Mesenchymal stem cell (in vitro differentiated cells and primary cell): ENCODE results near the gene SOX6.
A peak's percentile ranks its signal among the peaks of the same experiment; 100 is the strongest.
"Not testable (repeated sequence)": the region's sequence is repeated elsewhere in the genome, so short reads cannot be mapped to it uniquely, and the experiment has no call there.

Experiments
- DNase-seq: peaks from one replicate; pipeline ENCODE4 v3.0.0-alpha.2; 2013
- H2AFZ ChIP-seq: one replicate; pipeline ENCODE4 v1.6.1; 2013; ENCODE audit warnings: low read depth, mild to moderate bottlenecking, control low read depth, inconsistent platforms, low read length, moderate library complexity
- H2AK5ac ChIP-seq: 2 replicates; pipeline ENCODE4 v1.6.1; 2013; ENCODE audit warnings: low read length, moderate library complexity, mild to moderate bottlenecking, inconsistent platforms; ENCODE audit not compliant: severe bottlenecking
- H2BK120ac ChIP-seq: one replicate; pipeline ENCODE4 v1.6.1; 2013; ENCODE audit warnings: low read depth, mild to moderate bottlenecking, inconsistent platforms, low read length, moderate library complexity
- H2BK12ac ChIP-seq, 2 experiments: one replicate each; pipeline ENCODE4 v1.6.1; 2013; ENCODE audit warnings: inconsistent platforms in 2 of 2, low read length in 2 of 2, mild to moderate bottlenecking in 2 of 2, moderate library complexity in 2 of 2, control low read depth in 1 of 2
- H2BK15ac ChIP-seq: one replicate; pipeline ENCODE4 v1.6.1; 2013; ENCODE audit warnings: mild to moderate bottlenecking, low read depth, inconsistent platforms; ENCODE audit not compliant: poor library complexity, severe bottlenecking
- H2BK5ac ChIP-seq: 2 replicates; pipeline ENCODE4 v1.6.1; 2013; ENCODE audit warnings: low read depth, mild to moderate bottlenecking, low read length, control low read depth, inconsistent platforms; ENCODE audit not compliant: poor library complexity, severe bottlenecking
- H3K14ac ChIP-seq, 2 experiments: one replicate each; pipeline ENCODE4 v1.6.1; 2013; ENCODE audit warnings: inconsistent platforms in 2 of 2, low read length in 2 of 2, control low read depth in 1 of 2, mild to moderate bottlenecking in 1 of 2, moderate library complexity in 1 of 2
- H3K18ac ChIP-seq, 2 experiments: one replicate each; pipeline ENCODE4 v1.6.1; 2013; ENCODE audit warnings: inconsistent platforms in 2 of 2, low read length in 2 of 2, control low read depth in 1 of 2, low read depth in 1 of 2, mild to moderate bottlenecking in 1 of 2
- H3K23ac ChIP-seq, 2 experiments: one replicate each; pipeline ENCODE4 v1.6.1; 2013; ENCODE audit warnings: inconsistent platforms in 2 of 2, low read length in 2 of 2, mild to moderate bottlenecking in 2 of 2, moderate library complexity in 2 of 2, control low read depth in 1 of 2
- H3K27ac ChIP-seq: 2 replicates; pipeline ENCODE4 v1.5.1; 2013; ENCODE audit warnings: mild to moderate bottlenecking, moderate library complexity, low read length, control low read depth, inconsistent platforms; ENCODE audit not compliant: poor library complexity, severe bottlenecking
- H3K27me3 ChIP-seq, 2 experiments: 2 replicates each; pipeline versions ENCODE4 v1.6.1 to v1.7.0; 2013; ENCODE audit warnings: low read length in 2 of 2, mild to moderate bottlenecking in 2 of 2, moderate library complexity in 2 of 2, control low read depth in 1 of 2, inconsistent platforms in 1 of 2; ENCODE audit not compliant: control insufficient read depth in 1 of 2, insufficient read depth in 1 of 2
- H3K36me3 ChIP-seq, 2 experiments: 2 replicates each; pipeline versions ENCODE4 v1.6.1 to v1.7.0; 2013; ENCODE audit warnings: low read length in 2 of 2, control low read depth in 1 of 2, inconsistent platforms in 1 of 2, low read depth in 1 of 2, mild to moderate bottlenecking in 1 of 2; ENCODE audit not compliant: insufficient read depth in 2 of 2, control insufficient read depth in 1 of 2
- H3K4ac ChIP-seq, 2 experiments: one replicate each; pipeline ENCODE4 v1.6.1; 2013; ENCODE audit warnings: inconsistent platforms in 2 of 2, low read length in 2 of 2, mild to moderate bottlenecking in 2 of 2, moderate library complexity in 2 of 2, control low read depth in 1 of 2, low read depth in 1 of 2
- H3K4me1 ChIP-seq: 2 replicates; pipeline ENCODE4 v1.6.1; 2013; ENCODE audit warnings: low read depth, low read length, control low read depth; ENCODE audit not compliant: control insufficient read depth, insufficient read depth
- H3K4me2 ChIP-seq: 2 replicates; pipeline ENCODE4 v1.6.1; 2013; ENCODE audit warnings: low read length, mild to moderate bottlenecking, inconsistent platforms; ENCODE audit not compliant: poor library complexity, severe bottlenecking
- H3K4me3 ChIP-seq, 2 experiments: 2 replicates each; pipeline versions ENCODE4 v1.5.1 to v1.7.0; 2013; ENCODE audit warnings: low read length in 2 of 2, mild to moderate bottlenecking in 2 of 2, control low read depth in 1 of 2, low read depth in 1 of 2; ENCODE audit not compliant: insufficient read depth in 1 of 2
- H3K79me1 ChIP-seq: replicated peaks from 2 replicates; pipeline ENCODE4 v1.6.1; 2013; ENCODE audit warnings: mild to moderate bottlenecking, control low read depth, low read length, inconsistent platforms; ENCODE audit not compliant: poor library complexity, severe bottlenecking
- H3K9ac ChIP-seq: 2 replicates; pipeline ENCODE4 v1.7.0; 2013; ENCODE audit warnings: mild to moderate bottlenecking, low read length, moderate library complexity
- H3K9me3 ChIP-seq: 2 replicates; pipeline ENCODE4 v1.7.0; 2013; ENCODE audit warnings: mild to moderate bottlenecking, low read length; ENCODE audit not compliant: control insufficient read depth
- H4K8ac ChIP-seq: one replicate; pipeline ENCODE4 v1.6.1; 2013; ENCODE audit warnings: inconsistent platforms, mild to moderate bottlenecking, low read length, moderate library complexity
- H4K91ac ChIP-seq: one replicate; pipeline ENCODE4 v1.6.1; 2013; ENCODE audit warnings: mild to moderate bottlenecking, low read length, inconsistent platforms
- WGBS: methylation state at CpG from one replicate; pipeline ENCODE4 v1.1.7; 2013; ENCODE audit warnings: mixed read lengths; 5-methylcytosine and 5-hydroxymethylcytosine counted together

The SOX6 gene

GRCh38 chr11:15922745-15923144, 433.6 kb downstream of the SOX6 start:
- not testable (repeated sequence) for H2AK5ac ChIP-seq

GRCh38 chr11:15920856-15921629, 435.3 kb downstream of the SOX6 start:
- Histone ChIP-seq H3K4ac (no peak overlapping the region), H3K4me1 (peaks cover 1% of the 10 kb centered on the region), H3K18ac (peak overlapping the region in 1 of 2 experiments; percentile 38), H3K9ac (no peak overlapping the region), H2AFZ (no peak overlapping the region), H3K4me3 (no peak overlapping the region), H3K36me3 (no peaks in the 10 kb centered on the region), H2BK5ac (no peak overlapping the region), H3K27ac (no peak overlapping the region), H2BK12ac (peak overlapping the region in 1 of 2 experiments; percentile 85), H3K14ac (no peak overlapping the region), H3K27me3 (peaks cover 0 to 23% of the 10 kb centered on the region in 2 experiments), H2AK5ac (no peak overlapping the region), H2BK15ac (no peak overlapping the region), H3K4me2 (no peak overlapping the region), H4K8ac (no peak overlapping the region), H4K91ac (no peak overlapping the region), H3K23ac (no peak overlapping the region), H2BK120ac (no peak overlapping the region), H3K79me1 (no peaks in the 10 kb centered on the region), H3K9me3 (no peaks in the 10 kb centered on the region)
- 86% methylated on average over 6 of the region's 6 CpGs for WGBS
- no peak for DNase-seq

More at GRCh38 chr11:15922745-15923144, 433.6 kb downstream of the SOX6 start:
- not testable (repeated sequence) for H3K4me2 ChIP-seq, H3K18ac ChIP-seq, DNase-seq, H3K36me3 ChIP-seq, H3K9me3 ChIP-seq, H2BK5ac ChIP-seq, H3K9ac ChIP-seq, H3K4me3 ChIP-seq, H2BK120ac ChIP-seq, H3K4me1 ChIP-seq, H3K14ac ChIP-seq, H3K27ac ChIP-seq, H2BK15ac ChIP-seq, H4K8ac ChIP-seq, H3K4ac ChIP-seq, H2AFZ ChIP-seq, H3K23ac ChIP-seq, H2BK12ac ChIP-seq, H3K79me1 ChIP-seq, H4K91ac ChIP-seq
- H3K27me3 ChIP-seq, result peaks cover 0 to 14% of the 10 kb centered on the region in 2 experiments
- WGBS, result 88% methylated on average over 5 of the region's 6 CpGs

GRCh38 chr11:15918674-15919073, 437.7 kb downstream of the SOX6 start:
- Histone ChIP-seq H3K36me3 (no peaks in the 10 kb centered on the region), H3K4ac (no peak overlapping the region), H2BK5ac (no peak overlapping the region), H2BK120ac (no peak overlapping the region), H3K4me3 (no peak overlapping the region), H3K14ac (no peak overlapping the region), H2BK15ac (no peak overlapping the region), H3K4me2 (no peak overlapping the region), H2AFZ (no peak overlapping the region), H2AK5ac (no peak overlapping the region), H3K27ac (no peak overlapping the region), H3K23ac (no peak overlapping the region), H3K18ac (no peak overlapping the region), H2BK12ac (no peak overlapping the region), H4K8ac (no peak overlapping the region), H3K4me1 (peaks cover 1% of the 10 kb centered on the region), H3K27me3 (peaks cover 6 to 31% of the 10 kb centered on the region in 2 experiments), H3K9ac (no peak overlapping the region), H3K9me3 (no peaks in the 10 kb centered on the region), H3K79me1 (no peaks in the 10 kb centered on the region), H4K91ac (no peak overlapping the region)
- no peak for DNase-seq
- WGBS, result 54% methylated on average over 1 of the region's 1 CpG

- Histone ChIP-seq H3K9me3 (no peaks in the 10 kb centered on the region), H3K4me1 (peaks cover 1% of the 10 kb centered on the region), H2BK5ac (no peak overlapping the region), H3K27ac (no peak overlapping the region), H2BK120ac (no peak overlapping the region), H3K18ac (no peak overlapping the region), H4K91ac (no peak overlapping the region), H2BK15ac (no peak overlapping the region), H3K4me2 (no peak overlapping the region), H2AFZ (no peak overlapping the region), H3K14ac (no peak overlapping the region), H3K36me3 (no peaks in the 10 kb centered on the region), H3K79me1 (no peaks in the 10 kb centered on the region), H3K23ac (no peak overlapping the region), H2BK12ac (no peak overlapping the region), H3K9ac (no peak overlapping the region), H4K8ac (no peak overlapping the region), H3K4me3 (no peak overlapping the region), H3K4ac (no peak overlapping the region), H3K27me3 (peaks cover 6 to 31% of the 10 kb centered on the region in 2 experiments), H2AK5ac (no peak overlapping the region)
- no peak for DNase-seq
- WGBS, result 91% methylated on average over 2 of the region's 2 CpGs
Measured at GRCh38 chr11:15918212-15918611, 438.1 kb downstream of the SOX6 start.
